ENCODE results near the gene CYLD.

GRCh38 chr16:50697421-50697715 lies 44.5 kb upstream of the CYLD start:
- no peak for TF ChIP-seq CTCF (IDR thresholded peaks at IDR 0.05; ENCODE audit: low read depth, low read length)
- TF ChIP-seq EZH2phosphoT487 (IDR thresholded peaks at IDR 0.05; ENCODE audit: low read depth), result no peak

Data from OCI-LY3 (cell line).